OCI-LY7 (cell line): ENCODE results near the gene C16orf82.

Experiments used
- CTCF ChIP-seq: fragments of 200-600 bp; sonication (generic); conservative IDR thresholded peaks from 2 replicates; pipeline ENCODE4 v1.5.1; 2014; ENCODE audit warnings: mild to moderate bottlenecking, antibody characterized with exemption, low read length, moderate library complexity, mixed read lengths
- EZH2phosphoT487 ChIP-seq: fragments of 200-600 bp; sonication (generic); IDR thresholded peaks from 2 replicates; pipeline ENCODE4 v1.6.1; 2018; ENCODE audit warnings: low read depth, borderline replicate concordance, mild to moderate bottlenecking, mixed run types, antibody characterized with exemption, low read length, moderate library complexity, mixed read lengths

- TF ChIP-seq CTCF (no peak), EZH2phosphoT487 (no peak)
Observed at GRCh38 chr16:27053996-27054395, 12.7 kb upstream of the C16orf82 start.
